Prostate gland (tissue), 2 donors: ENCODE data around the gene PRKAG2.

Experiments
- POLR2A ChIP-seq: fragments of 450-650 bp; IDR thresholded peaks from one replicate; pipeline ENCODE4 v1.6.1; 2016; ENCODE audit warnings: antibody characterized with exemption, mild to moderate bottlenecking
- POLR2AphosphoS5 ChIP-seq: sonication (generic); formaldehyde crosslinking; IDR thresholded peaks from one replicate; pipeline ENCODE4 v1.6.1; 2017; ENCODE audit warnings: antibody characterized with exemption
- TF ChIP-seq, protein P1 (sequence below), 4 experiments: fragments of 200-600 bp in 2 of 4; fragments of 450-650 bp in 2 of 4; sonication (generic) in 2 of 4; IDR thresholded peaks; 1 replicate in 3 of 4; 2 replicates in 1 of 4; pipeline ENCODE4 v1.5.1; 2016 to 2019; ENCODE audit warnings: antibody characterized with exemption in 4 of 4, mild to moderate bottlenecking in 2 of 4, moderate library complexity in 2 of 4

GRCh38 chr7:151730591-151730990, 146.3 kb downstream of the PRKAG2 start:
- TF ChIP-seq, protein P1, sequence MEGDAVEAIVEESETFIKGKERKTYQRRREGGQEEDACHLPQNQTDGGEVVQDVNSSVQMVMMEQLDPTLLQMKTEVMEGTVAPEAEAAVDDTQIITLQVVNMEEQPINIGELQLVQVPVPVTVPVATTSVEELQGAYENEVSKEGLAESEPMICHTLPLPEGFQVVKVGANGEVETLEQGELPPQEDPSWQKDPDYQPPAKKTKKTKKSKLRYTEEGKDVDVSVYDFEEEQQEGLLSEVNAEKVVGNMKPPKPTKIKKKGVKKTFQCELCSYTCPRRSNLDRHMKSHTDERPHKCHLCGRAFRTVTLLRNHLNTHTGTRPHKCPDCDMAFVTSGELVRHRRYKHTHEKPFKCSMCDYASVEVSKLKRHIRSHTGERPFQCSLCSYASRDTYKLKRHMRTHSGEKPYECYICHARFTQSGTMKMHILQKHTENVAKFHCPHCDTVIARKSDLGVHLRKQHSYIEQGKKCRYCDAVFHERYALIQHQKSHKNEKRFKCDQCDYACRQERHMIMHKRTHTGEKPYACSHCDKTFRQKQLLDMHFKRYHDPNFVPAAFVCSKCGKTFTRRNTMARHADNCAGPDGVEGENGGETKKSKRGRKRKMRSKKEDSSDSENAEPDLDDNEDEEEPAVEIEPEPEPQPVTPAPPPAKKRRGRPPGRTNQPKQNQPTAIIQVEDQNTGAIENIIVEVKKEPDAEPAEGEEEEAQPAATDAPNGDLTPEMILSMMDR (IDR thresholded peaks at IDR 0.05) = no peak
- TF ChIP-seq POLR2AphosphoS5 (no peak), POLR2A (no peak)
